SK-N-SH treated with all-trans-retinoic acid at 6 μM for 48 hours (cell line): ENCODE data around the gene PARK7.
"Not testable (repeated sequence)": the region's sequence is repeated elsewhere in the genome, so short reads cannot be mapped to it uniquely, and the experiment has no call there.

Experiments
- ATAC-seq: fragments of 200-7000 bp; cut with Tn5 transposase; 3 replicates; pipeline ENCODE4 v1.9.1; 2020; ENCODE audit warnings: mild to moderate bottlenecking, moderate library complexity
- ARNTL ChIP-seq: fragments of 450-650 bp; formaldehyde crosslinking; IDR thresholded peaks from 2 replicates; pipeline ENCODE4 v1.5.0; 2020; ENCODE audit warnings: low read depth, mild to moderate bottlenecking, moderate library complexity, borderline replicate concordance
- BACH2 ChIP-seq: fragments of 250-450 bp; sonication (Bioruptor Pico); IDR thresholded peaks from 2 replicates; pipeline ENCODE4 v1.9.0; 2021; ENCODE audit warnings: mild to moderate bottlenecking, borderline replicate concordance
- CREB5 ChIP-seq: fragments of 250-450 bp; sonication (Bioruptor Pico); IDR thresholded peaks from 2 replicates; pipeline ENCODE4 v1.5.1; 2020; ENCODE audit warnings: low read depth, mild to moderate bottlenecking, moderate library complexity
- CSDC2 ChIP-seq: fragments of 250-450 bp; sonication (Bioruptor Pico); IDR thresholded peaks from 2 replicates; pipeline ENCODE4 v1.5.0; 2020; ENCODE audit warnings: mild to moderate bottlenecking, moderate library complexity
- ESRRG ChIP-seq: fragments of 250-450 bp; sonication (Bioruptor Pico); IDR thresholded peaks from 2 replicates; pipeline ENCODE4 v1.6.1; 2021; ENCODE audit warnings: mild to moderate bottlenecking
- GLIS3 ChIP-seq: fragments of 250-450 bp; sonication (Bioruptor Pico); IDR thresholded peaks from 2 replicates; pipeline ENCODE4 v1.5.0; 2020; ENCODE audit warnings: mild to moderate bottlenecking, moderate library complexity
- ISL1 ChIP-seq: fragments of 250-450 bp; sonication (Bioruptor Pico); IDR thresholded peaks from 2 replicates; pipeline ENCODE4 v2.1.2; 2022; ENCODE audit warnings: mild to moderate bottlenecking, moderate library complexity
- OSR1 ChIP-seq: fragments of 250-450 bp; sonication (Bioruptor Pico); IDR thresholded peaks from 2 replicates; pipeline ENCODE4 v1.8.0; 2022; ENCODE audit warnings: moderate library complexity, mild to moderate bottlenecking, inconsistent platforms
- PATZ1 ChIP-seq: fragments of 250-450 bp; sonication (Bioruptor Pico); IDR thresholded peaks from 2 replicates; pipeline ENCODE4 v1.8.0; 2020; ENCODE audit warnings: mild to moderate bottlenecking, moderate library complexity, borderline replicate concordance
- PPARA ChIP-seq: fragments of 250-450 bp; sonication (Bioruptor Pico); IDR thresholded peaks from 2 replicates; pipeline ENCODE4 v1.5.0; 2020; ENCODE audit warnings: mild to moderate bottlenecking, borderline replicate concordance
- RARB ChIP-seq: fragments of 250-450 bp; sonication (Bioruptor Pico); IDR thresholded peaks from 2 replicates; pipeline ENCODE4 v1.8.0; 2021; ENCODE audit warnings: mild to moderate bottlenecking, moderate library complexity
- SNAI2 ChIP-seq: fragments of 250-450 bp; sonication (Bioruptor Pico); IDR thresholded peaks from 2 replicates; pipeline ENCODE4 v1.5.0; 2020; ENCODE audit warnings: mild to moderate bottlenecking, moderate library complexity
- TCF4 ChIP-seq: fragments of 250-450 bp; sonication (Bioruptor Pico); IDR thresholded peaks from 2 replicates; pipeline ENCODE4 v1.8.0; 2021; ENCODE audit warnings: mild to moderate bottlenecking, moderate library complexity, borderline replicate concordance
- TOX ChIP-seq: fragments of 250-450 bp; sonication (Bioruptor Pico); IDR thresholded peaks from 2 replicates; pipeline ENCODE4 v1.8.0; 2021; ENCODE audit warnings: mild to moderate bottlenecking, moderate library complexity, borderline replicate concordance
- TSHZ2 ChIP-seq: fragments of 250-450 bp; sonication (Bioruptor Pico); IDR thresholded peaks from 2 replicates; pipeline ENCODE4 v1.5.0; 2020; ENCODE audit warnings: mild to moderate bottlenecking, moderate library complexity
- ZC3H10 ChIP-seq: fragments of 250-450 bp; sonication (Bioruptor Pico); IDR thresholded peaks from 2 replicates; pipeline ENCODE4 v1.5.1; 2021; ENCODE audit warnings: mild to moderate bottlenecking, moderate library complexity
- ZFP3 ChIP-seq: fragments of 250-450 bp; sonication (Bioruptor Pico); IDR thresholded peaks from 2 replicates; pipeline ENCODE4 v1.5.0; 2020; ENCODE audit warnings: mild to moderate bottlenecking, moderate library complexity
- ZFP30 ChIP-seq: fragments of 450-650 bp; formaldehyde crosslinking; IDR thresholded peaks from 2 replicates; pipeline ENCODE4 v1.5.0; 2022; ENCODE audit warnings: mild to moderate bottlenecking, moderate library complexity
- ZNF565 ChIP-seq: fragments of 450-650 bp; formaldehyde crosslinking; conservative IDR thresholded peaks from 2 replicates; pipeline ENCODE4 v1.5.0; 2020; ENCODE audit warnings: low read depth, mild to moderate bottlenecking, moderate library complexity
- ZNF70 ChIP-seq: fragments of 450-650 bp; formaldehyde crosslinking; IDR thresholded peaks from 2 replicates; pipeline ENCODE4 v1.5.0; 2020; ENCODE audit warnings: mild to moderate bottlenecking, moderate library complexity
- ZNF8 ChIP-seq: fragments of 450-650 bp; formaldehyde crosslinking; IDR thresholded peaks from 2 replicates; pipeline ENCODE4 v1.5.0; 2020; ENCODE audit warnings: mild to moderate bottlenecking, moderate library complexity

PARK7 gene

GRCh38 chr1:7912743-7913557 lies 48.6 kb upstream of the PARK7 start (continued):
- no peak for TF ChIP-seq TSHZ2
- no peak for TF ChIP-seq TCF4
- no peak for TF ChIP-seq CSDC2 (CRISPR knock-in tag)
- TF ChIP-seq GLIS3 (CRISPR knock-in tag): no peak

- ATAC-seq: no peak
- TF ChIP-seq ZFP3: no peak
- no peak for TF ChIP-seq ZC3H10
- TF ChIP-seq ZNF565 (CRISPR knock-in tag): no peak
- no peak for TF ChIP-seq SNAI2
- TF ChIP-seq CSDC2 (CRISPR knock-in tag): no peak
- TF ChIP-seq ZNF70 (CRISPR knock-in tag): no peak
- no peak for TF ChIP-seq CREB5 (CRISPR knock-in tag)
- TF ChIP-seq GLIS3 (CRISPR knock-in tag): no peak
- TF ChIP-seq ZFP30 (CRISPR knock-in tag): no peak
- no peak for TF ChIP-seq PPARA (CRISPR knock-in tag)
- no peak for TF ChIP-seq TOX (CRISPR knock-in tag)
- no peak for TF ChIP-seq TCF4
- no peak for TF ChIP-seq OSR1
- TF ChIP-seq BACH2: no peak
- TF ChIP-seq, all 23 proteins: peak for 0
Observed at GRCh38 chr1:7915826-7916500, 45.5 kb upstream of the PARK7 start.

GRCh38 chr1:7916501-7916830 lies 45.0 kb upstream of the PARK7 start:
- TF ChIP-seq ZNF8 (CRISPR knock-in tag): no peak
- TF ChIP-seq ZC3H10: no peak
- no peak for TF ChIP-seq SNAI2
- no peak for TF ChIP-seq CSDC2 (CRISPR knock-in tag)
- no peak for TF ChIP-seq TOX (CRISPR knock-in tag)
- no peak for TF ChIP-seq ZFP30 (CRISPR knock-in tag)
- TF ChIP-seq ESRRG (CRISPR knock-in tag): no peak
- TF ChIP-seq ZFP3: no peak
- no peak for TF ChIP-seq ISL1
- TF ChIP-seq ZNF70 (CRISPR knock-in tag): no peak
- TF ChIP-seq ZNF565 (CRISPR knock-in tag): no peak
- TF ChIP-seq PPARA (CRISPR knock-in tag): no peak
- no peak for TF ChIP-seq PATZ1
- no peak for TF ChIP-seq OSR1
- TF ChIP-seq BACH2: no peak
- no peak for ATAC-seq

- ATAC-seq: not testable (repeated sequence)
Observed at GRCh38 chr1:7917971-7918370, 43.5 kb upstream of the PARK7 start.

GRCh38 chr1:7919880-7920279 lies 41.6 kb upstream of the PARK7 start:
- no peak for TF ChIP-seq ZC3H10
- TF ChIP-seq ZFP3: no peak
- TF ChIP-seq ISL1: no peak
- TF ChIP-seq ZNF70 (CRISPR knock-in tag): no peak
- TF ChIP-seq CREB5 (CRISPR knock-in tag): no peak
- no peak for TF ChIP-seq ZNF8 (CRISPR knock-in tag)
- TF ChIP-seq GLIS3 (CRISPR knock-in tag): no peak
- TF ChIP-seq PPARA (CRISPR knock-in tag): no peak
- no peak for TF ChIP-seq ZNF565 (CRISPR knock-in tag)
- no peak for TF ChIP-seq ARNTL
- no peak for TF ChIP-seq BACH2
- TF ChIP-seq CSDC2 (CRISPR knock-in tag): no peak
- TF ChIP-seq OSR1: no peak
- TF ChIP-seq RARB (CRISPR knock-in tag): no peak
- no peak for TF ChIP-seq TSHZ2
- no peak for TF ChIP-seq ESRRG (CRISPR knock-in tag)
- no peak for TF ChIP-seq ZFP30 (CRISPR knock-in tag)
- no peak for TF ChIP-seq TCF4
- ATAC-seq: no peak
